Stimulated activated CD8-positive, alpha-beta memory T cell treated with anti-CD3 and anti-CD28 coated beads, Interleukin-12 subunit alpha, Interleukin-12 subunit beta, amount 100 ng/mL, for 24 hours (primary cell): Measurements from ENCODE around the gene MED22.
"Not testable (repeated sequence)": the region's sequence is repeated elsewhere in the genome, so short reads cannot be mapped to it uniquely, and the experiment has no call there.

Source experiments
- DNase-seq: peaks from one replicate; pipeline ENCODE4 v3.0.0-alpha.2; 2020; ENCODE audit errors: extremely low read depth

Gene MED22

GRCh38 chr9:133335924-133336811 lies 11.8 kb downstream of the MED22 start, which contains the start of gene SURF6:
TSS of gene SURF6 (minus strand) at chr9:133336188. CDS start at chr9:133336132, 56 bp downstream.
- peak; percentile 89 for DNase-seq

- DNase-seq: not testable (repeated sequence)
Measured at GRCh38 chr9:133334888-133335287, 13.0 kb downstream of the MED22 start.

- DNase-seq: no peak
Measured at GRCh38 chr9:133334161-133334560, 13.8 kb downstream of the MED22 start.

- no peak for DNase-seq
Measured at GRCh38 chr9:133333566-133333965, 14.4 kb downstream of the MED22 start.

GRCh38 chr9:133333011-133333410 lies 14.9 kb downstream of the MED22 start:
- DNase-seq: no peak

GRCh38 chr9:133332381-133332730 lies 15.6 kb downstream of the MED22 start:
- no peak for DNase-seq

- no peak for DNase-seq
Measured at GRCh38 chr9:133331641-133332380, 16.1 kb downstream of the MED22 start.

GRCh38 chr9:133331221-133331620 lies 16.7 kb downstream of the MED22 start:
- DNase-seq: no peak

GRCh38 chr9:133329306-133330156 lies 18.4 kb downstream of the MED22 start:
- DNase-seq: not testable (repeated sequence)

- DNase-seq: no peak
Measured at GRCh38 chr9:133327834-133328484, 20.0 kb downstream of the MED22 start.

GRCh38 chr9:133327021-133327420 lies 20.9 kb downstream of the MED22 start:
- not testable (repeated sequence) for DNase-seq

GRCh38 chr9:133323991-133324703 lies 23.8 kb downstream of the MED22 start:
- DNase-seq: no peak

GRCh38 chr9:133323211-133323610 lies 24.7 kb downstream of the MED22 start:
- DNase-seq: no peak

- no peak for DNase-seq
Measured at GRCh38 chr9:133322701-133323100, 25.2 kb downstream of the MED22 start.

GRCh38 chr9:133321411-133321935 lies 26.5 kb downstream of the MED22 start:
- DNase-seq: no peak

GRCh38 chr9:133320421-133320881 lies 27.5 kb downstream of the MED22 start:
- no peak for DNase-seq

GRCh38 chr9:133317551-133317950 lies 30.4 kb downstream of the MED22 start:
- not testable (repeated sequence) for DNase-seq

- DNase-seq: no peak
Measured at GRCh38 chr9:133315997-133316396, 31.9 kb downstream of the MED22 start.

- DNase-seq: no peak
Measured at GRCh38 chr9:133309608-133310007, 38.3 kb downstream of the MED22 start.

- DNase-seq: no peak
Measured at GRCh38 chr9:133307301-133307700, 40.6 kb downstream of the MED22 start.
